HepG2 (cell line): ENCODE data around the gene JDP2. TPM values are rescaled to one million over a fixed set of nuclear protein-coding genes. Genes with fewer than 3 reads are reported as not detected.

Experiments used
- ARID3A ChIP-seq: IDR thresholded peaks from 2 replicates; pipeline ENCODE4 v1.6.1; 2012; ENCODE audit warnings: low read depth, low read length, improper control_type of control experiment
- CBX1 ChIP-seq: IDR thresholded peaks from one replicate; pipeline ENCODE4 v1.6.1; 2016; ENCODE audit warnings: antibody characterized with exemption, low read depth
- CHCHD3 ChIP-seq: sonication (generic); formaldehyde crosslinking; IDR thresholded peaks from 2 replicates; pipeline ENCODE4 v1.8.0; 2022; ENCODE audit warnings: mild to moderate bottlenecking, missing genetic modification reagents, moderate library complexity
- GRHL1 ChIP-seq: sonication (generic); formaldehyde crosslinking; conservative IDR thresholded peaks from 2 replicates; pipeline ENCODE4 v1.8.0; 2022; ENCODE audit warnings: missing genetic modification reagents
- KAT8 ChIP-seq: IDR thresholded peaks from 2 replicates; pipeline ENCODE4 v1.6.1; 2016; ENCODE audit warnings: missing genetic modification reagents, missing compliant biosample characterization
- KDM2A ChIP-seq: sonication (generic); formaldehyde crosslinking; IDR thresholded peaks from 2 replicates; pipeline ENCODE4 v1.4.0; 2020; ENCODE audit warnings: low read depth, missing genetic modification reagents, borderline replicate concordance
- KLF15 ChIP-seq: sonication (generic); formaldehyde crosslinking; IDR thresholded peaks from 2 replicates; pipeline ENCODE4 v1.8.1; 2023; ENCODE audit warnings: borderline replicate concordance, mild to moderate bottlenecking, inconsistent platforms, missing genetic modification reagents, mixed read lengths
- KLF6 ChIP-seq: IDR thresholded peaks from 2 replicates; pipeline ENCODE4 v1.8.0; 2016; ENCODE audit warnings: missing biosample characterization, missing genetic modification reagents
- RNF219 ChIP-seq: sonication (generic); formaldehyde crosslinking; IDR thresholded peaks from 2 replicates; pipeline ENCODE4 v1.5.0; 2020; ENCODE audit warnings: mild to moderate bottlenecking, missing genetic modification reagents
- SAFB2 ChIP-seq: sonication (generic); formaldehyde crosslinking; IDR thresholded peaks from 2 replicates; pipeline ENCODE4 v1.5.1; 2020; ENCODE audit warnings: missing genetic modification reagents, low read depth, mild to moderate bottlenecking, borderline replicate concordance
- TBX2 ChIP-seq: sonication (generic); formaldehyde crosslinking; IDR thresholded peaks from 2 replicates; pipeline ENCODE4 v1.5.0; 2020; ENCODE audit warnings: missing genetic modification reagents, mild to moderate bottlenecking, borderline replicate concordance
- TFDP2 ChIP-seq: sonication (generic); formaldehyde crosslinking; IDR thresholded peaks from 2 replicates; pipeline ENCODE4 v1.4.0; 2020; ENCODE audit warnings: missing genetic modification reagents
- ZBTB43 ChIP-seq: sonication (generic); formaldehyde crosslinking; conservative IDR thresholded peaks from 2 replicates; pipeline ENCODE4 v1.4.0; 2020; ENCODE audit warnings: missing genetic modification reagents
- ZMYM2 ChIP-seq: sonication (generic); formaldehyde crosslinking; IDR thresholded peaks from 2 replicates; pipeline ENCODE4 v1.8.0; 2022; ENCODE audit warnings: mild to moderate bottlenecking, missing genetic modification reagents
- ZNF274 ChIP-seq: sonication (generic); formaldehyde crosslinking; IDR thresholded peaks from 2 replicates; pipeline ENCODE4 v1.5.1; 2020; ENCODE audit warnings: mild to moderate bottlenecking, missing genetic modification reagents
- ZNF414 ChIP-seq: sonication (generic); formaldehyde crosslinking; IDR thresholded peaks from 2 replicates; pipeline ENCODE4 v1.5.0; 2020; ENCODE audit warnings: missing genetic modification reagents
- ZNF597 ChIP-seq: sonication (generic); formaldehyde crosslinking; IDR thresholded peaks from 2 replicates; pipeline ENCODE4 v1.5.0; 2020; ENCODE audit warnings: missing genetic modification reagents
- ZSCAN25 ChIP-seq: sonication (generic); formaldehyde crosslinking; IDR thresholded peaks from 2 replicates; pipeline ENCODE4 v1.8.0; 2022; ENCODE audit warnings: mild to moderate bottlenecking, missing genetic modification reagents
- polyA plus RNA-seq, 8 experiments: library from polyadenylated mRNA; depleted of rRNA in 3 of 8; stranded (reverse) in 7 of 8; unstranded in 1 of 8; fragments of >200 nt; fragmentation: Illumina TruSeq in 4 of 8; extraction: Trizol in 4 of 8; gene quantifications; 2 replicates each; pipeline versions ENCODE4 v1.2.1 to v1.2.3, GENCODE V29; 2011 to 2016; ENCODE audit warnings: low read depth in 4 of 8, missing spikeins in 1 of 8, mixed read lengths in 1 of 8; ENCODE audit not compliant: insufficient read depth in 1 of 8
- total RNA-seq, 5 experiments: library from RNA; depleted of rRNA; stranded (reverse); fragments of >200 nt; fragmentation: Illumina TruSeq; extraction: Trizol; gene quantifications; 2 replicates each; pipeline ENCODE4 v1.2.3, GENCODE V29; 2016; ENCODE audit warnings: low read depth in 1 of 5

The JDP2 gene
- total and polyA plus RNA-seq, 2 of the 13 experiments (the other 11 are each of a cell fraction or from before 2014, with no cell fraction given): 8.0 to 8.9 TPM

GRCh38 chr14:75452900-75453816 lies 25.3 kb downstream of the JDP2 start (continued):
- TF ChIP-seq ARID3A (no peak), TFDP2 (no peak), RNF219 (CRISPR knock-in tag) (no peak), ZSCAN25 (CRISPR knock-in tag) (no peak), ZNF597 (CRISPR knock-in tag) (no peak), ZBTB43 (0 out of 2 replicates have a peak, but pooled peaks have one; percentile 23), KLF15 (CRISPR knock-in tag) (no peak), GRHL1 (CRISPR knock-in tag) (no peak), CHCHD3 (CRISPR knock-in tag) (no peak), ZNF274 (CRISPR knock-in tag) (no peak), CBX1 (no peak), KLF6 (CRISPR knock-in tag) (no peak), SAFB2 (CRISPR knock-in tag) (no peak), TBX2 (CRISPR knock-in tag) (peak; percentile 65; the same call in 1 of the 2 replicates), ZNF414 (no peak), KDM2A (CRISPR knock-in tag) (no peak), ZMYM2 (CRISPR knock-in tag) (no peak), KAT8 (CRISPR knock-in tag) (no peak)
